GM12892 (cell line): ENCODE results near the gene TBXA2R.

Experiments
- POLR2AphosphoS5 ChIP-seq: IDR thresholded peaks from 2 replicates; pipeline ENCODE4 v1.6.1; 2011; ENCODE audit warnings: low read depth, low read length, control low read depth
- TAF1 ChIP-seq: IDR thresholded peaks from 2 replicates; pipeline ENCODE4 v1.6.1; 2011; ENCODE audit warnings: low read depth, mild to moderate bottlenecking, control low read depth, low read length, borderline replicate concordance

- no peak for TF ChIP-seq POLR2AphosphoS5
- TF ChIP-seq TAF1: no peak
These were observed 43.2 kb upstream of the TBXA2R start for GRCh38 chr19:3649888-3650287.
